Panc1 (cell line): ENCODE results near the gene NLRP9.

ENCODE experiments used
- POLR2AphosphoS5 ChIP-seq: IDR thresholded peaks from 2 replicates; pipeline ENCODE4 v1.6.1; 2012; ENCODE audit warnings: mild to moderate bottlenecking, low read depth, low read length, moderate library complexity
- TCF7L2 ChIP-seq: IDR thresholded peaks from 2 replicates; pipeline ENCODE4 v1.6.1; 2011; ENCODE audit warnings: mild to moderate bottlenecking, low read depth, low read length, inconsistent platforms
- TF ChIP-seq, protein P1 (sequence below): fragments of 450-650 bp; IDR thresholded peaks from 2 replicates; pipeline ENCODE4 v1.5.1; 2017; ENCODE audit warnings: mild to moderate bottlenecking
- TF ChIP-seq, protein P2 (sequence below), 2 experiments: IDR thresholded peaks; 2 replicates each; pipeline ENCODE4 v1.6.1; 2011 to 2012; ENCODE audit warnings: low read depth in 2 of 2, control low read depth in 1 of 2, low read length in 1 of 2, mild to moderate bottlenecking in 1 of 2, moderate library complexity in 1 of 2; ENCODE audit not compliant: insufficient read depth in 1 of 2

- TF ChIP-seq TCF7L2 (no peak), POLR2AphosphoS5 (no peak)
- TF ChIP-seq, protein P1, sequence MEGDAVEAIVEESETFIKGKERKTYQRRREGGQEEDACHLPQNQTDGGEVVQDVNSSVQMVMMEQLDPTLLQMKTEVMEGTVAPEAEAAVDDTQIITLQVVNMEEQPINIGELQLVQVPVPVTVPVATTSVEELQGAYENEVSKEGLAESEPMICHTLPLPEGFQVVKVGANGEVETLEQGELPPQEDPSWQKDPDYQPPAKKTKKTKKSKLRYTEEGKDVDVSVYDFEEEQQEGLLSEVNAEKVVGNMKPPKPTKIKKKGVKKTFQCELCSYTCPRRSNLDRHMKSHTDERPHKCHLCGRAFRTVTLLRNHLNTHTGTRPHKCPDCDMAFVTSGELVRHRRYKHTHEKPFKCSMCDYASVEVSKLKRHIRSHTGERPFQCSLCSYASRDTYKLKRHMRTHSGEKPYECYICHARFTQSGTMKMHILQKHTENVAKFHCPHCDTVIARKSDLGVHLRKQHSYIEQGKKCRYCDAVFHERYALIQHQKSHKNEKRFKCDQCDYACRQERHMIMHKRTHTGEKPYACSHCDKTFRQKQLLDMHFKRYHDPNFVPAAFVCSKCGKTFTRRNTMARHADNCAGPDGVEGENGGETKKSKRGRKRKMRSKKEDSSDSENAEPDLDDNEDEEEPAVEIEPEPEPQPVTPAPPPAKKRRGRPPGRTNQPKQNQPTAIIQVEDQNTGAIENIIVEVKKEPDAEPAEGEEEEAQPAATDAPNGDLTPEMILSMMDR, result no peak
- TF ChIP-seq, protein P2, sequence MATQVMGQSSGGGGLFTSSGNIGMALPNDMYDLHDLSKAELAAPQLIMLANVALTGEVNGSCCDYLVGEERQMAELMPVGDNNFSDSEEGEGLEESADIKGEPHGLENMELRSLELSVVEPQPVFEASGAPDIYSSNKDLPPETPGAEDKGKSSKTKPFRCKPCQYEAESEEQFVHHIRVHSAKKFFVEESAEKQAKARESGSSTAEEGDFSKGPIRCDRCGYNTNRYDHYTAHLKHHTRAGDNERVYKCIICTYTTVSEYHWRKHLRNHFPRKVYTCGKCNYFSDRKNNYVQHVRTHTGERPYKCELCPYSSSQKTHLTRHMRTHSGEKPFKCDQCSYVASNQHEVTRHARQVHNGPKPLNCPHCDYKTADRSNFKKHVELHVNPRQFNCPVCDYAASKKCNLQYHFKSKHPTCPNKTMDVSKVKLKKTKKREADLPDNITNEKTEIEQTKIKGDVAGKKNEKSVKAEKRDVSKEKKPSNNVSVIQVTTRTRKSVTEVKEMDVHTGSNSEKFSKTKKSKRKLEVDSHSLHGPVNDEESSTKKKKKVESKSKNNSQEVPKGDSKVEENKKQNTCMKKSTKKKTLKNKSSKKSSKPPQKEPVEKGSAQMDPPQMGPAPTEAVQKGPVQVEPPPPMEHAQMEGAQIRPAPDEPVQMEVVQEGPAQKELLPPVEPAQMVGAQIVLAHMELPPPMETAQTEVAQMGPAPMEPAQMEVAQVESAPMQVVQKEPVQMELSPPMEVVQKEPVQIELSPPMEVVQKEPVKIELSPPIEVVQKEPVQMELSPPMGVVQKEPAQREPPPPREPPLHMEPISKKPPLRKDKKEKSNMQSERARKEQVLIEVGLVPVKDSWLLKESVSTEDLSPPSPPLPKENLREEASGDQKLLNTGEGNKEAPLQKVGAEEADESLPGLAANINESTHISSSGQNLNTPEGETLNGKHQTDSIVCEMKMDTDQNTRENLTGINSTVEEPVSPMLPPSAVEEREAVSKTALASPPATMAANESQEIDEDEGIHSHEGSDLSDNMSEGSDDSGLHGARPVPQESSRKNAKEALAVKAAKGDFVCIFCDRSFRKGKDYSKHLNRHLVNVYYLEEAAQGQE (IDR thresholded peaks at IDR 0.05; ENCODE audit: insufficient read depth in 1 of 2, low read depth in 2 of 2, low read length in 1 of 2), result no peak
Observed at GRCh38 chr19:55681131-55682092, 56.8 kb downstream of the NLRP9 start.
